ENCODE data around the gene LCP2.

GRCh38 chr5:170307575-170308465 lies 10.2 kb upstream of the LCP2 start:
- TF ChIP-seq, protein P1, sequence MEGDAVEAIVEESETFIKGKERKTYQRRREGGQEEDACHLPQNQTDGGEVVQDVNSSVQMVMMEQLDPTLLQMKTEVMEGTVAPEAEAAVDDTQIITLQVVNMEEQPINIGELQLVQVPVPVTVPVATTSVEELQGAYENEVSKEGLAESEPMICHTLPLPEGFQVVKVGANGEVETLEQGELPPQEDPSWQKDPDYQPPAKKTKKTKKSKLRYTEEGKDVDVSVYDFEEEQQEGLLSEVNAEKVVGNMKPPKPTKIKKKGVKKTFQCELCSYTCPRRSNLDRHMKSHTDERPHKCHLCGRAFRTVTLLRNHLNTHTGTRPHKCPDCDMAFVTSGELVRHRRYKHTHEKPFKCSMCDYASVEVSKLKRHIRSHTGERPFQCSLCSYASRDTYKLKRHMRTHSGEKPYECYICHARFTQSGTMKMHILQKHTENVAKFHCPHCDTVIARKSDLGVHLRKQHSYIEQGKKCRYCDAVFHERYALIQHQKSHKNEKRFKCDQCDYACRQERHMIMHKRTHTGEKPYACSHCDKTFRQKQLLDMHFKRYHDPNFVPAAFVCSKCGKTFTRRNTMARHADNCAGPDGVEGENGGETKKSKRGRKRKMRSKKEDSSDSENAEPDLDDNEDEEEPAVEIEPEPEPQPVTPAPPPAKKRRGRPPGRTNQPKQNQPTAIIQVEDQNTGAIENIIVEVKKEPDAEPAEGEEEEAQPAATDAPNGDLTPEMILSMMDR (conservative IDR thresholded peaks at IDR 0.05; ENCODE audit: low read length), result no peak
- no peak for TF ChIP-seq EZH2phosphoT487 (IDR thresholded peaks at IDR 0.05; ENCODE audit: borderline replicate concordance)

Data from Loucy (cell line).